Loucy (cell line): ENCODE data around the gene TMEM86B.
"Not testable (repeated sequence)": the region's sequence is repeated elsewhere in the genome, so short reads cannot be mapped to it uniquely, and the experiment has no call there.

ENCODE experiments used
- H2AFZ ChIP-seq: fragments of 200-600 bp; sonication (generic); 2 replicates; pipeline ENCODE4 v1.6.0; 2016; ENCODE audit warnings: antibody characterized with exemption, mild to moderate bottlenecking, low read length, moderate library complexity
- H3F3A ChIP-seq: fragments of 200-600 bp; 2 replicates; pipeline ENCODE4 v1.6.0; 2016; ENCODE audit warnings: antibody characterized with exemption, low read depth, mild to moderate bottlenecking
- H3K27me3 ChIP-seq: fragments of 200-600 bp; sonication (generic); 2 replicates; pipeline ENCODE4 v1.6.1; 2014; ENCODE audit warnings: low read length, mild to moderate bottlenecking; ENCODE audit not compliant: insufficient read depth, poor library complexity, severe bottlenecking
- H3K36me3 ChIP-seq: fragments of 200-600 bp; sonication (generic); 2 replicates; pipeline ENCODE4 v1.6.1; 2016; ENCODE audit warnings: low read length; ENCODE audit not compliant: insufficient read depth
- H3K4me1 ChIP-seq: fragments of 200-600 bp; sonication (generic); 2 replicates; pipeline ENCODE4 v1.5.1; 2014; ENCODE audit warnings: low read length, mild to moderate bottlenecking; ENCODE audit not compliant: insufficient read depth, poor library complexity, severe bottlenecking
- H3K4me2 ChIP-seq: fragments of 200-600 bp; sonication (generic); 2 replicates; pipeline ENCODE4 v1.6.0; 2014; ENCODE audit warnings: antibody characterized with exemption, low read length, low read depth, mild to moderate bottlenecking; ENCODE audit not compliant: poor library complexity, severe bottlenecking
- H3K4me3 ChIP-seq: fragments of 200-600 bp; sonication (generic); 2 replicates; pipeline ENCODE4 v1.5.1; 2014; ENCODE audit warnings: low read length, mild to moderate bottlenecking, mixed read lengths; ENCODE audit not compliant: poor library complexity, severe bottlenecking
- H3K79me2 ChIP-seq: fragments of 200-600 bp; sonication (generic); 2 replicates; pipeline ENCODE4 v1.6.1; 2014; ENCODE audit warnings: low read length; ENCODE audit not compliant: insufficient read depth
- H3K9ac ChIP-seq: fragments of 200-600 bp; sonication (generic); 2 replicates; pipeline ENCODE4 v1.6.0; 2014; ENCODE audit warnings: mild to moderate bottlenecking, low read depth, low read length, moderate library complexity; ENCODE audit not compliant: poor library complexity, severe bottlenecking
- H3K9me2 ChIP-seq: fragments of 200-600 bp; sonication (generic); replicated peaks from 2 replicates; pipeline ENCODE4 v1.6.1; 2016; ENCODE audit warnings: low read depth, low read length, mixed read lengths
- H3K9me3 ChIP-seq: fragments of 200-600 bp; sonication (generic); 2 replicates; pipeline ENCODE4 v1.6.1; 2014; ENCODE audit warnings: mild to moderate bottlenecking, antibody characterized with exemption, low read length, low read depth; ENCODE audit not compliant: insufficient read depth
- H4K20me1 ChIP-seq: fragments of 200-600 bp; sonication (generic); 2 replicates; pipeline ENCODE4 v1.6.0; 2014; ENCODE audit warnings: antibody characterized with exemption, low read length, mild to moderate bottlenecking; ENCODE audit not compliant: insufficient read depth, poor library complexity, severe bottlenecking
- EZH2phosphoT487 ChIP-seq: fragments of 200-600 bp; IDR thresholded peaks from 2 replicates; pipeline ENCODE4 v1.6.1; 2018; ENCODE audit warnings: antibody characterized with exemption, mild to moderate bottlenecking, moderate library complexity, borderline replicate concordance
- TF ChIP-seq, protein P1 (sequence below): fragments of 200-600 bp; sonication (generic); conservative IDR thresholded peaks from 2 replicates; pipeline ENCODE4 v1.5.1; 2014; ENCODE audit warnings: mild to moderate bottlenecking, antibody characterized with exemption, low read length

TMEM86B gene

DNA sequence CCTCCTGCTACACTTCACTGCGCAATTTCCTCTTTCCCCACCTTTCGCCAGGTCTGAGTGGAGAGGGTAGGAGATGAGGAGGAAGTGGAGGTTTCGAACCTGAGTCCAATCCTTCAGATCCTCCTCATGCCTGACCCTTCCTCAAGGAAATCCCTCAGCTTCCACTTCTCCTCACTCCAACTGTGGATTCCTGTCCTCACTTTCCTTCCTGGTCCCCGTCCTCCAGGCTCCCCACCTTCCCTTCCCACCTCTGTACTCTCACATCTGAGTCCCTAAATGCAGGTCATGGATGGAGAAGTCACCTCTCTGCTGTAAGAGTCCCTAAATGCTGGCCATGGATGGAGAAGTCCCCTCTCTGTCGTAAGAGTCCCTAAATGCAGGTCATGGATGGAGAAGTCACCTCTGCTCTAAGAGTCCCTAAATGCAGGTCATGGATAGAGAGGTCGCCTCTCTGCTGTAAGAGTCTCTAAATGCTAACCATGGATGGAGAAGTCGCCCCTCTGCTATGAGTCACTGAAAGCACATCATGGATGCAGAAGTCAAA is 3.1 kb downstream of the TMEM86B start:
- H3K36me3 ChIP-seq: peaks cover 57% of the 10 kb centered on the region; the same call in 1 of the 2 replicates

DNA sequence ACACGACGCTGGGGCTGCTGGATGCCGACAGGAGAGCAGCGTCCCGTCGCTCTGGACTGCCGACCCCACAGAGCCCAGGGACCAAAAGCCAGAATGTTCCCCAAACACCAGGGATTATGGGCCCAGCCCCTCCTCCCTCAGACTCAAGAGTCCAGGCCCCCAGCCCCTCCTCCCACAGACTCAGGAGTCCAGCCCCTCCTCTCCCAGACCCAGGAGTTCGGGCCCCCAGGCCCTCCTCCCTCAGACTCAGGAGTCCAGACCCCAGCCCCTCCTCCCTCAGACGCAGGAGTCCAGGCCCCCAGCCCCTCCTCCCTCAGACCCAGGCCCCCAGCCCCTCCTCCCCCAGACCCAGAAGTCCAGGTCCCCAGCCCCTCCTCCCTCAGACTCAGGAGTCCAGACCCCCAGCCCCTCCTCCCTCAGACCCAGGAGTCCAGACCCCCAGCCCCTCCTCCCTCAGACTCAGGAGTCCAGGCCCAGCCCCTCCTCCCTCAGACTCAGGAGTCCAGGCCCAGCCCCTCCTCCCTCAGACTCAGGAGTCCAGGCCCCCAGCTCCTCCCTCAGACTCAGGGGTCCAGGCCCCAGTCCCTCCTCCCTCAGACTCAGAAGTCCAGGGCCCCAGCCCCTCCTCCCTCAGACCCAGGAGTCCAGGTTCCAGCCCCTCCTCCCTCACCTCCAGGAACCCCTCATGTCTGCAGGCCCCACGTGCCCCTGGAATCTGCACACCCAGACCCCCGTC is 3.7 kb downstream of the TMEM86B start:
- not testable (repeated sequence) for H3K27me3 ChIP-seq
- Histone ChIP-seq H4K20me1 (peaks cover 52% of the 10 kb centered on the region), H3K36me3 (peaks cover 50% of the 10 kb centered on the region; the same call in 1 of the 2 replicates)

More for the DNA sequence above, 3.1 kb downstream of the TMEM86B start:
- Histone ChIP-seq H3K9ac (no peak overlapping the region), H4K20me1 (peaks cover 56% of the 10 kb centered on the region), H3K9me2 (no peaks in the 10 kb centered on the region), H3K27me3 (no peaks in the 10 kb centered on the region), H3K9me3 (no peaks in the 10 kb centered on the region), H3K4me2 (no peak overlapping the region), H3F3A (no peaks in the 10 kb centered on the region), H3K4me3 (no peak overlapping the region), H3K4me1 (no peaks in the 10 kb centered on the region), H3K79me2 (no peaks in the 10 kb centered on the region), H2AFZ (no peak overlapping the region)
- TF ChIP-seq, protein P1, sequence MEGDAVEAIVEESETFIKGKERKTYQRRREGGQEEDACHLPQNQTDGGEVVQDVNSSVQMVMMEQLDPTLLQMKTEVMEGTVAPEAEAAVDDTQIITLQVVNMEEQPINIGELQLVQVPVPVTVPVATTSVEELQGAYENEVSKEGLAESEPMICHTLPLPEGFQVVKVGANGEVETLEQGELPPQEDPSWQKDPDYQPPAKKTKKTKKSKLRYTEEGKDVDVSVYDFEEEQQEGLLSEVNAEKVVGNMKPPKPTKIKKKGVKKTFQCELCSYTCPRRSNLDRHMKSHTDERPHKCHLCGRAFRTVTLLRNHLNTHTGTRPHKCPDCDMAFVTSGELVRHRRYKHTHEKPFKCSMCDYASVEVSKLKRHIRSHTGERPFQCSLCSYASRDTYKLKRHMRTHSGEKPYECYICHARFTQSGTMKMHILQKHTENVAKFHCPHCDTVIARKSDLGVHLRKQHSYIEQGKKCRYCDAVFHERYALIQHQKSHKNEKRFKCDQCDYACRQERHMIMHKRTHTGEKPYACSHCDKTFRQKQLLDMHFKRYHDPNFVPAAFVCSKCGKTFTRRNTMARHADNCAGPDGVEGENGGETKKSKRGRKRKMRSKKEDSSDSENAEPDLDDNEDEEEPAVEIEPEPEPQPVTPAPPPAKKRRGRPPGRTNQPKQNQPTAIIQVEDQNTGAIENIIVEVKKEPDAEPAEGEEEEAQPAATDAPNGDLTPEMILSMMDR: no peak

DNA sequence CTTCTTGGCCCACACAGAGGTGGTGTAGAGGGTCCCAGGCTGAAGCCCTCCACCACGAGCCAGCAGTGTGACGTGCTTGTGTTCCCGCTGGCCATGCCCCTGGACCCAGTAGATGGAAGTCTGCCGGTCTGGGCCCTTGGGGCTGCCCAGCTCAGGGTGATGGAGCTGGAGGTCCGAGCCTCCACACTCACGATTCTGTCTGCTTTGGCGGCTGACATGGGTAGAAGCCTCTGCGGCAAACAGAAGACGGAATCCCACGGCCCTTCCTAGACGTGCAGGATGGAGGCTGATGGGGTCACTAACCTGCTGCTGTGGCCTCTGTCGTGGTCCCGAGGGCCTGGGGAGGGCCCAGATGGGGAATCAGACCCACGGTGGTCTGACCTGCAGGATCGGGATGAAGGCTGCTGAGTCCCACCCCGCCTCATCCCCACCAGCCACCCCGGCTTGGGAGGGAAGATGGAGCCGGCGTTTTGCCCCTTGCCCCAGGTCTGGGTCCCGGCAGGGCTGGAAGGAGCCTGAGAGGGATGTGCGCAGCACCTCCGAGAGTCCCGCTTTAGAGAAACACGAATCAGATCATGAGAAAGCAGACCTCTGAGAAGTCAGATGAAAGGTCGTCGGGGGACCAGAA is 4.4 kb downstream of the TMEM86B start:
- peaks cover 43% of the 10 kb centered on the region; the same call in 1 of the 2 replicates for H3K36me3 ChIP-seq
- no peaks in the 10 kb centered on the region for H3K9me2 ChIP-seq
- H4K20me1 ChIP-seq: peaks cover 46% of the 10 kb centered on the region
- H3K4me3 ChIP-seq: no peak overlapping the region
- no peaks in the 10 kb centered on the region for H3F3A ChIP-seq
- no peaks in the 10 kb centered on the region for H3K4me1 ChIP-seq
- no peaks in the 10 kb centered on the region for H3K79me2 ChIP-seq
- H3K27me3 ChIP-seq: no peaks in the 10 kb centered on the region
- H3K4me2 ChIP-seq: no peak overlapping the region
- H3K9ac ChIP-seq: no peak overlapping the region
- TF ChIP-seq, protein P1: no peak
- no peak for TF ChIP-seq EZH2phosphoT487
- H3K9me3 ChIP-seq: no peaks in the 10 kb centered on the region
- H2AFZ ChIP-seq: no peak overlapping the region

More for the DNA sequence above, 3.7 kb downstream of the TMEM86B start:
- H3K9me3 ChIP-seq, H3K9ac ChIP-seq, H3K9me2 ChIP-seq, H2AFZ ChIP-seq, H3K4me2 ChIP-seq, H3F3A ChIP-seq, H3K4me1 ChIP-seq, H3K79me2 ChIP-seq, H3K4me3 ChIP-seq: not testable (repeated sequence)
